Measurements from ENCODE around the gene C11orf68. TPM values are rescaled to one million over a fixed set of nuclear protein-coding genes. Genes with fewer than 3 reads are reported as not detected.

The C11orf68 gene
- total and polyA plus RNA-seq, 9 of the 15 experiments (the other 6 are each of a cell fraction or from before 2014, with no cell fraction given): 3.6 to 35.9 (median 12.8) TPM

GRCh38 chr11:65888163-65888814 is 30.6 kb downstream of the C11orf68 start, which contains the start of gene FIBP (continued):
- TF ChIP-seq CREBBP (IDR thresholded peaks at IDR 0.05; ENCODE audit: low read depth, low read length) (no peak), SNIP1 (IDR thresholded peaks at IDR 0.05; ENCODE audit: low read depth) (no peak), RBM14 (IDR thresholded peaks at IDR 0.05; ENCODE audit: borderline replicate concordance, insufficient read depth, low read depth, low read length) (no peak), TEAD1 (CRISPR knock-in tag; IDR thresholded peaks at IDR 0.05) (peak in 1 of 2 experiments; percentile 52; a peak in 2 of 4 replicates), ELK1 (CRISPR knock-in tag; IDR thresholded peaks at IDR 0.05) (no peak), ATF1 (CRISPR knock-in tag; IDR thresholded peaks at IDR 0.05) (peak; percentile 79), ATF1 (tag; IDR thresholded peaks at IDR 0.05) (peak; percentile 95), STAT5B (CRISPR knock-in tag; IDR thresholded peaks at IDR 0.05) (no peak), FOXP1 (CRISPR knock-in tag; IDR thresholded peaks at IDR 0.05) (no peak; the same call in 1 of the 2 replicates), TRIM24 (IDR thresholded peaks at IDR 0.05) (peak in 1 of 2 experiments; percentile 48; a peak in 2 of 4 replicates), ELF4 (CRISPR knock-in tag; IDR thresholded peaks at IDR 0.05) (no peak), NBN (IDR thresholded peaks at IDR 0.05; ENCODE audit: low read depth) (peak; percentile 55), IRF2 (CRISPR knock-in tag; IDR thresholded peaks at IDR 0.05) (no peak), GABPA (tag; conservative IDR thresholded peaks at IDR 0.05; ENCODE audit: low read depth) (peak; percentile 98), XRCC5 (IDR thresholded peaks at IDR 0.05; ENCODE audit: low read depth, low read length) (peak; percentile 81; the same call in 1 of the 2 replicates), BCL6 (CRISPR knock-in tag; IDR thresholded peaks at IDR 0.05) (no peak), NR0B1 (IDR thresholded peaks at IDR 0.05; ENCODE audit: partially characterized antibody) (no peak)
- TF ChIP-seq, protein P1, sequence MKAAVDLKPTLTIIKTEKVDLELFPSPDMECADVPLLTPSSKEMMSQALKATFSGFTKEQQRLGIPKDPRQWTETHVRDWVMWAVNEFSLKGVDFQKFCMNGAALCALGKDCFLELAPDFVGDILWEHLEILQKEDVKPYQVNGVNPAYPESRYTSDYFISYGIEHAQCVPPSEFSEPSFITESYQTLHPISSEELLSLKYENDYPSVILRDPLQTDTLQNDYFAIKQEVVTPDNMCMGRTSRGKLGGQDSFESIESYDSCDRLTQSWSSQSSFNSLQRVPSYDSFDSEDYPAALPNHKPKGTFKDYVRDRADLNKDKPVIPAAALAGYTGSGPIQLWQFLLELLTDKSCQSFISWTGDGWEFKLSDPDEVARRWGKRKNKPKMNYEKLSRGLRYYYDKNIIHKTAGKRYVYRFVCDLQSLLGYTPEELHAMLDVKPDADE (conservative IDR thresholded peaks at IDR 0.05; ENCODE audit: control insufficient read depth, low read depth, low read length): peak; percentile 62
- TF ChIP-seq, protein P2, sequence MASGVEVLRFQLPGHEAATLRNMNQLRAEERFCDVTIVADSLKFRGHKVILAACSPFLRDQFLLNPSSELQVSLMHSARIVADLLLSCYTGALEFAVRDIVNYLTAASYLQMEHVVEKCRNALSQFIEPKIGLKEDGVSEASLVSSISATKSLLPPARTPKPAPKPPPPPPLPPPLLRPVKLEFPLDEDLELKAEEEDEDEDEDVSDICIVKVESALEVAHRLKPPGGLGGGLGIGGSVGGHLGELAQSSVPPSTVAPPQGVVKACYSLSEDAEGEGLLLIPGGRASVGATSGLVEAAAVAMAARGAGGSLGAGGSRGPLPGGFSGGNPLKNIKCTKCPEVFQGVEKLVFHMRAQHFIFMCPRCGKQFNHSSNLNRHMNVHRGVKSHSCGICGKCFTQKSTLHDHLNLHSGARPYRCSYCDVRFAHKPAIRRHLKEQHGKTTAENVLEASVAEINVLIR (CRISPR knock-in tag; IDR thresholded peaks at IDR 0.05): peak; percentile 80
- TF ChIP-seq, protein P3, sequence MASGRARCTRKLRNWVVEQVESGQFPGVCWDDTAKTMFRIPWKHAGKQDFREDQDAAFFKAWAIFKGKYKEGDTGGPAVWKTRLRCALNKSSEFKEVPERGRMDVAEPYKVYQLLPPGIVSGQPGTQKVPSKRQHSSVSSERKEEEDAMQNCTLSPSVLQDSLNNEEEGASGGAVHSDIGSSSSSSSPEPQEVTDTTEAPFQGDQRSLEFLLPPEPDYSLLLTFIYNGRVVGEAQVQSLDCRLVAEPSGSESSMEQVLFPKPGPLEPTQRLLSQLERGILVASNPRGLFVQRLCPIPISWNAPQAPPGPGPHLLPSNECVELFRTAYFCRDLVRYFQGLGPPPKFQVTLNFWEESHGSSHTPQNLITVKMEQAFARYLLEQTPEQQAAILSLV (tag; IDR thresholded peaks at IDR 0.05): no peak
- TF ChIP-seq, protein P4, sequence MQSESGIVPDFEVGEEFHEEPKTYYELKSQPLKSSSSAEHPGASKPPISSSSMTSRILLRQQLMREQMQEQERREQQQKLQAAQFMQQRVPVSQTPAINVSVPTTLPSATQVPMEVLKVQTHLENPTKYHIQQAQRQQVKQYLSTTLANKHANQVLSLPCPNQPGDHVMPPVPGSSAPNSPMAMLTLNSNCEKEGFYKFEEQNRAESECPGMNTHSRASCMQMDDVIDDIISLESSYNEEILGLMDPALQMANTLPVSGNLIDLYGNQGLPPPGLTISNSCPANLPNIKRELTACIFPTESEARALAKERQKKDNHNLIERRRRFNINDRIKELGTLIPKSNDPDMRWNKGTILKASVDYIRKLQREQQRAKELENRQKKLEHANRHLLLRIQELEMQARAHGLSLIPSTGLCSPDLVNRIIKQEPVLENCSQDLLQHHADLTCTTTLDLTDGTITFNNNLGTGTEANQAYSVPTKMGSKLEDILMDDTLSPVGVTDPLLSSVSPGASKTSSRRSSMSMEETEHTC (IDR thresholded peaks at IDR 0.05): no peak
